WTC11 (cell line): ENCODE results near the gene POM121C. TPM values are rescaled to one million over a fixed set of nuclear protein-coding genes. Genes with fewer than 3 reads are reported as not detected.
"Not testable (repeated sequence)": the region's sequence is repeated elsewhere in the genome, so short reads cannot be mapped to it uniquely, and the experiment has no call there.

ENCODE experiments used
- ATAC-seq: fragments of 200-7000 bp; cut with Tn5 transposase; 2 replicates; pipeline ENCODE4 v1.10.0; 2021; ENCODE audit warnings: mild to moderate bottlenecking, moderate library complexity
- Bru-seq: library from RNA; stranded (reverse); fragments of 400-500 nt; gene quantifications from one replicate; lab custom pipeline; 2021; lab: Mats Ljungman, UMichigan
- CTCF ChIA-PET: fragments of 300-600 bp; sonication (Branson Sonifier 250); formaldehyde crosslinking; loops from one replicate; lab custom pipeline; 2021; ENCODE audit warnings: antibody characterized with exemption; lab: Charles Lee
- POLR2A ChIA-PET: fragments of 350-600 bp; sonication (Branson Sonifier 250); formaldehyde crosslinking; loops from one replicate; lab custom pipeline; 2021; ENCODE audit warnings: antibody characterized with exemption; lab: Charles Lee
- DNase-seq: peaks from one replicate; pipeline ENCODE4 v3.0.0; 2021; ENCODE audit warnings: low spot score
- H3K27ac Mint-ChIP-seq: 2 replicates; pipeline ENCODE4 v1.8.0; 2021; ENCODE audit warnings: mixed read lengths
- H3K27me3 Mint-ChIP-seq: 2 replicates; pipeline ENCODE4 v1.8.0; 2021; ENCODE audit warnings: low read depth, mild to moderate bottlenecking, moderate library complexity, mixed read lengths
- H3K36me3 Mint-ChIP-seq: 2 replicates; pipeline ENCODE4 v1.8.0; 2021; ENCODE audit warnings: mixed read lengths
- H3K4me1 Mint-ChIP-seq: 2 replicates; pipeline ENCODE4 v1.8.0; 2022; ENCODE audit warnings: mixed read lengths
- H3K4me3 Mint-ChIP-seq: 2 replicates; pipeline ENCODE4 v1.8.0; 2021; ENCODE audit warnings: mild to moderate bottlenecking, moderate library complexity, mixed read lengths
- H3K9me3 Mint-ChIP-seq: 2 replicates; pipeline ENCODE4 v1.8.0; 2021; ENCODE audit warnings: mixed read lengths
- CBFB ChIP-seq: sonication (generic); formaldehyde crosslinking; IDR thresholded peaks from 2 replicates; pipeline ENCODE4 v1.8.1; 2022; ENCODE audit warnings: mild to moderate bottlenecking, low read depth, missing genetic modification reagents
- CREB1 ChIP-seq: sonication (generic); formaldehyde crosslinking; IDR thresholded peaks from 2 replicates; pipeline ENCODE4 v1.8.0; 2023; ENCODE audit warnings: mild to moderate bottlenecking, missing genetic modification reagents
- ESRRA ChIP-seq: sonication (generic); formaldehyde crosslinking; IDR thresholded peaks from 2 replicates; pipeline ENCODE4 v1.8.1; 2022; ENCODE audit warnings: mild to moderate bottlenecking, missing genetic modification reagents, borderline replicate concordance
- ETV6 ChIP-seq: sonication (generic); formaldehyde crosslinking; IDR thresholded peaks from 2 replicates; pipeline ENCODE4 v1.8.1; 2022; ENCODE audit warnings: mild to moderate bottlenecking, missing genetic modification reagents
- FOXK1 ChIP-seq: sonication (generic); formaldehyde crosslinking; IDR thresholded peaks from 2 replicates; pipeline ENCODE4 v1.8.0; 2022; ENCODE audit warnings: mild to moderate bottlenecking, moderate library complexity, missing genetic modification reagents
- GABPB1 ChIP-seq: sonication (generic); formaldehyde crosslinking; IDR thresholded peaks from 2 replicates; pipeline ENCODE4 v1.8.1; 2023; ENCODE audit warnings: mild to moderate bottlenecking, missing genetic modification reagents
- GTF2I ChIP-seq: fragments of 250-450 bp; sonication (Bioruptor Pico); conservative IDR thresholded peaks from 2 replicates; pipeline ENCODE4 v1.4.0; 2021; ENCODE audit warnings: mild to moderate bottlenecking
- NFE2L1 ChIP-seq: sonication (generic); formaldehyde crosslinking; IDR thresholded peaks from 2 replicates; pipeline ENCODE4 v1.8.1; 2023; ENCODE audit warnings: missing genetic modification reagents
- PRDM15 ChIP-seq: sonication (generic); formaldehyde crosslinking; IDR thresholded peaks from 2 replicates; pipeline ENCODE4 v1.8.0; 2022; ENCODE audit warnings: missing genetic modification reagents
- RELA ChIP-seq: sonication (generic); formaldehyde crosslinking; IDR thresholded peaks from 2 replicates; pipeline ENCODE4 v1.8.1; 2022; ENCODE audit warnings: missing genetic modification reagents, mild to moderate bottlenecking, borderline replicate concordance
- SMAD3 ChIP-seq: sonication (generic); formaldehyde crosslinking; IDR thresholded peaks from 2 replicates; pipeline ENCODE4 v1.8.0; 2022; ENCODE audit warnings: missing genetic modification reagents, mild to moderate bottlenecking, borderline replicate concordance
- ZNF138 ChIP-seq: sonication (generic); formaldehyde crosslinking; conservative IDR thresholded peaks from 2 replicates; pipeline ENCODE4 v1.8.1; 2022; ENCODE audit warnings: mild to moderate bottlenecking, moderate library complexity, missing genetic modification reagents
- ZNF671 ChIP-seq: fragments of 250-450 bp; sonication (Bioruptor Pico); IDR thresholded peaks from 2 replicates; pipeline ENCODE4 v1.8.0; 2021; ENCODE audit warnings: mild to moderate bottlenecking
- long read RNA-seq, 3 experiments: library from RNA in 1 of 3; library from capped mRNA in 1 of 3; library from polyadenylated mRNA in 1 of 3; unstranded in 2 of 3; stranded (forward) in 1 of 3; transcript quantifications; one replicate each; pipeline ENCODE4 v2.0.0, GENCODE V29; 2021
- total RNA-seq: library from RNA; stranded (reverse); gene quantifications from 3 replicates; pipeline ENCODE4 v1.2.3, GENCODE V29; 2021
- TF ChIP-seq, protein P1 (sequence below): sonication (generic); formaldehyde crosslinking; IDR thresholded peaks from 2 replicates; pipeline ENCODE4 v1.8.0; 2022; ENCODE audit warnings: mild to moderate bottlenecking, missing genetic modification reagents
- TF ChIP-seq, protein P2 (sequence below): sonication (generic); formaldehyde crosslinking; IDR thresholded peaks from 2 replicates; pipeline ENCODE4 v1.8.1; 2023; ENCODE audit warnings: mild to moderate bottlenecking, moderate library complexity, missing genetic modification reagents
- TF ChIP-seq, protein P3 (sequence below): sonication (generic); formaldehyde crosslinking; IDR thresholded peaks from 2 replicates; pipeline ENCODE4 v1.8.0; 2022; ENCODE audit warnings: mild to moderate bottlenecking, missing genetic modification reagents
- TF ChIP-seq, protein P4 (sequence below): sonication (generic); formaldehyde crosslinking; IDR thresholded peaks from 2 replicates; pipeline ENCODE4 v1.8.1; 2022; ENCODE audit warnings: mild to moderate bottlenecking, moderate library complexity, missing genetic modification reagents

Gene POM121C
- total RNA-seq, result 52.7 to 54.7 TPM (median 53.8 TPM) in 3 replicates
- Bru-seq, nascent RNA, result percentile 70 among the genes with signal in this experiment
- long read RNA-seq, experiment 1, full-length matches to known transcripts, result 46 of 115 reads
- long read RNA-seq, experiment 1, partial matches to known transcripts, result 47 of 115 reads
- long read RNA-seq, experiment 1, other reads (novel, unspliced or antisense), result 22 of 115 reads
- long read RNA-seq, experiment 2, full-length matches to known transcripts, result 6 of 63 reads
- long read RNA-seq, experiment 2, partial matches to known transcripts, result 27 of 63 reads
- long read RNA-seq, experiment 2, other reads (novel, unspliced or antisense), result 30 of 63 reads
- long read RNA-seq, experiment 3, partial matches to known transcripts, result 0 of 1 reads
- long read RNA-seq, experiment 3, other reads (novel, unspliced or antisense), result 1 of 1 reads

DNA sequence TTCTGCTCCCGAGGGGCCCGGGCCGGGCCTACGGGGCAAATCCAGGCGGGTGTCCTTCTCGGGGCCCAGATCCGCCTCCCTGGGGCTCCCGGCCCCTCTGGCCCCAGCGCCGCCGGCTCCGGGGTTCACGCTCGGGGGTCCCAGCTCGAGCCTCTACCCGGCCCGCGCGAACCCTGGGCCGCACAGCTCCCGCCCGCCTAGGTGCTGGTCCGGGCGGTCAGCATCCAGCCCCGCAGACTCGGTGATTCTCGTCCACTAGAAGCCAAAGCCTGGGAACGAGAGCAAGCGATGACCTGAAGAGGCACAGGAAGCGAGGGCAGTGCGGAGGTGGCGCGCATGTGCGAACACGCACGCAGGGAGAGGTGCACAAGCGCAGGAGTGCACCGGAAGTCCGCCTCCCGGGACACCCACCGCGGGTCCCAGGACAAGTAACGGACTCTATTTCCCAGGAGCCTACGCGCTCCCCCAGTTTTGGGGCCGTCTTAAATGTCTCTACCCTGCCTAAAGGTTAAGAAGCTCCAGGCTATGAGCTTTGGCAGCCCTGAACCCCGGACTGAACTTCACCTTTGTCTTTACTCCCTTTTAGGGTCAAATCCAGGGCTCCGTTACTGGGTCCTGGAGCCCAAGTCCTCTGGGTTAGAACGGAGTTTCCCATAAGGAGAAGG lies at the start of gene POM121C:
POM121C (minus strand) TSS at position 321 of the 665 bp plus-strand sequence. CDS start 44,803 bp downstream, outside the sequence.
- H3K27me3 Mint-ChIP-seq, H3K36me3 Mint-ChIP-seq, H3K4me1 Mint-ChIP-seq, POLR2A ChIA-PET, H3K9me3 Mint-ChIP-seq: not testable (repeated sequence)
- peak; percentile 51; the same call in 1 of the 2 replicates for TF ChIP-seq SMAD3 (CRISPR knock-in tag)
- TF ChIP-seq, protein P1, sequence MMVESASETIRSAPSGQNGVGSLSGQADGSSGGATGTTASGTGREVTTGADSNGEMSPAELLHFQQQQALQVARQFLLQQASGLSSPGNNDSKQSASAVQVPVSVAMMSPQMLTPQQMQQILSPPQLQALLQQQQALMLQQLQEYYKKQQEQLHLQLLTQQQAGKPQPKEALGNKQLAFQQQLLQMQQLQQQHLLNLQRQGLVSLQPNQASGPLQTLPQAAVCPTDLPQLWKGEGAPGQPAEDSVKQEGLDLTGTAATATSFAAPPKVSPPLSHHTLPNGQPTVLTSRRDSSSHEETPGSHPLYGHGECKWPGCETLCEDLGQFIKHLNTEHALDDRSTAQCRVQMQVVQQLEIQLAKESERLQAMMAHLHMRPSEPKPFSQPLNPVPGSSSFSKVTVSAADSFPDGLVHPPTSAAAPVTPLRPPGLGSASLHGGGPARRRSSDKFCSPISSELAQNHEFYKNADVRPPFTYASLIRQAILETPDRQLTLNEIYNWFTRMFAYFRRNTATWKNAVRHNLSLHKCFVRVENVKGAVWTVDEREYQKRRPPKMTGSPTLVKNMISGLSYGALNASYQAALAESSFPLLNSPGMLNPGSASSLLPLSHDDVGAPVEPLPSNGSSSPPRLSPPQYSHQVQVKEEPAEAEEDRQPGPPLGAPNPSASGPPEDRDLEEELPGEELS (CRISPR knock-in tag), result peak; percentile 79; the same call in 1 of the 2 replicates
- TF ChIP-seq, protein P2, sequence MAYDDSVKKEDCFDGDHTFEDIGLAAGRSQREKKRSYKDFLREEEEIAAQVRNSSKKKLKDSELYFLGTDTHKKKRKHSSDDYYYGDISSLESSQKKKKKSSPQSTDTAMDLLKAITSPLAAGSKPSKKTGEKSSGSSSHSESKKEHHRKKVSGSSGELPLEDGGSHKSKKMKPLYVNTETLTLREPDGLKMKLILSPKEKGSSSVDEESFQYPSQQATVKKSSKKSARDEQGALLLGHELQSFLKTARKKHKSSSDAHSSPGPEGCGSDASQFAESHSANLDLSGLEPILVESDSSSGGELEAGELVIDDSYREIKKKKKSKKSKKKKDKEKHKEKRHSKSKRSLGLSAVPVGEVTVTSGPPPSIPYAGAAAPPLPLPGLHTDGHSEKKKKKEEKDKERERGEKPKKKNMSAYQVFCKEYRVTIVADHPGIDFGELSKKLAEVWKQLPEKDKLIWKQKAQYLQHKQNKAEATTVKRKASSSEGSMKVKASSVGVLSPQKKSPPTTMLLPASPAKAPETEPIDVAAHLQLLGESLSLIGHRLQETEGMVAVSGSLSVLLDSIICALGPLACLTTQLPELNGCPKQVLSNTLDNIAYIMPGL, result peak; percentile 48; the same call in 1 of the 2 replicates
- TF ChIP-seq, protein P3, sequence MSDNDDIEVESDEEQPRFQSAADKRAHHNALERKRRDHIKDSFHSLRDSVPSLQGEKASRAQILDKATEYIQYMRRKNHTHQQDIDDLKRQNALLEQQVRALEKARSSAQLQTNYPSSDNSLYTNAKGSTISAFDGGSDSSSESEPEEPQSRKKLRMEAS (CRISPR knock-in tag), result peak; percentile 62; the same call in 1 of the 2 replicates
- TF ChIP-seq FOXK1 (CRISPR knock-in tag), result peak; percentile 65
- 0 out of 2 replicates have a peak, but pooled peaks have one; percentile 46 for TF ChIP-seq GABPB1
- TF ChIP-seq RELA (CRISPR knock-in tag), result peak; percentile 40; the same call in 1 of the 2 replicates
- TF ChIP-seq PRDM15 (CRISPR knock-in tag), result peak; percentile 75
- TF ChIP-seq ESRRA (CRISPR knock-in tag), result 0 out of 2 replicates have a peak, but pooled peaks have one; percentile 39
- TF ChIP-seq, protein P4, sequence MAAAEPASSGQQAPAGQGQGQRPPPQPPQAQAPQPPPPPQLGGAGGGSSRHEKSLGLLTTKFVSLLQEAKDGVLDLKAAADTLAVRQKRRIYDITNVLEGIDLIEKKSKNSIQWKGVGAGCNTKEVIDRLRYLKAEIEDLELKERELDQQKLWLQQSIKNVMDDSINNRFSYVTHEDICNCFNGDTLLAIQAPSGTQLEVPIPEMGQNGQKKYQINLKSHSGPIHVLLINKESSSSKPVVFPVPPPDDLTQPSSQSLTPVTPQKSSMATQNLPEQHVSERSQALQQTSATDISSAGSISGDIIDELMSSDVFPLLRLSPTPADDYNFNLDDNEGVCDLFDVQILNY (CRISPR knock-in tag), result 0 out of 2 replicates have a peak, but pooled peaks have one; percentile 36
- peak; percentile 87 for TF ChIP-seq ETV6 (CRISPR knock-in tag)
- Mint-ChIP-seq H3K4me3 (peak within 1 kb of the TSS; percentile 90), H3K27ac (peak within 1 kb of the TSS; percentile 72; the same call in 1 of the 2 replicates)
- DNase-seq (peak; percentile 96), ATAC-seq (peak; percentile 99)
- CTCF ChIA-PET, result interaction anchor here (0.6 to 1.3 kb wide), 2 partner anchors 116 to 276 kb away, joined by 3 to 8 read pairs; no protein-coding TSS in a partner anchor

GRCh38 chr7:75534727-75535307 lies 48.7 kb upstream of the POM121C start:
- Mint-ChIP-seq H3K27ac (0 out of 2 replicates have a peak overlapping the region, but pooled peaks have one; percentile 15), H3K9me3 (no peaks in the 10 kb centered on the region), H3K27me3 (no peaks in the 10 kb centered on the region), H3K4me3 (no peak overlapping the region), H3K36me3 (peaks cover 37% of the 10 kb centered on the region), H3K4me1 (peaks cover 3% of the 10 kb centered on the region; the same call in 1 of the 2 replicates)
- ChIA-PET POLR2A (no interaction called here), CTCF (no interaction called here)
- no peak for DNase-seq
- ATAC-seq, result no peak
- TF ChIP-seq ZNF138 (CRISPR knock-in tag) (no peak), CBFB (CRISPR knock-in tag) (no peak), GTF2I (CRISPR knock-in tag) (no peak), CREB1 (CRISPR knock-in tag) (no peak), NFE2L1 (CRISPR knock-in tag) (no peak), ZNF671 (no peak), PRDM15 (CRISPR knock-in tag) (no peak)
